ENCODE data around the gene ASB1. TPM values are rescaled to one million over a fixed set of nuclear protein-coding genes. Genes with fewer than 3 reads are reported as not detected.

Gene ASB1
- total RNA-seq, 1 donor from 2014 or later = 29.7 TPM

DNA sequence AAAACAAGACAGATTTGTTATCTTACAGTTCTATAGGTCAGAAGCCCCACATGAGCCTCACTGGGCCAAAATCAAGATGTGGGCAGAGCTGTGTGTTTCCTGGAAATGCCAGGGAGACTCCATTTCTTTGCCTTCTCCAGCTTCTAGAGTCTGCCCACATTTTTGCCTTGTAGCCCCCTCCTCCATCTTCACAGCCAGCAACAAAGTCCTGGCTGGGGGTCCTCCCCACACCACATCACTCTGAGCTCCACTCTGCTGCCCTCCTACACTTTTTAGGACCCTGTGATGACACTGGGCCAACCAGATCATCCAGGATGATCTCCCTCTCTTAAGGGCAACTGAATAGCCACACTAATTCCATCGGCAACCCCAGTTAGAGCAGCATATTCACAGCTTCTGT lies 34.3 kb downstream of the ASB1 start:
- no peak for DNase-seq (ENCODE audit: low read depth)
- TF ChIP-seq, protein P1, sequence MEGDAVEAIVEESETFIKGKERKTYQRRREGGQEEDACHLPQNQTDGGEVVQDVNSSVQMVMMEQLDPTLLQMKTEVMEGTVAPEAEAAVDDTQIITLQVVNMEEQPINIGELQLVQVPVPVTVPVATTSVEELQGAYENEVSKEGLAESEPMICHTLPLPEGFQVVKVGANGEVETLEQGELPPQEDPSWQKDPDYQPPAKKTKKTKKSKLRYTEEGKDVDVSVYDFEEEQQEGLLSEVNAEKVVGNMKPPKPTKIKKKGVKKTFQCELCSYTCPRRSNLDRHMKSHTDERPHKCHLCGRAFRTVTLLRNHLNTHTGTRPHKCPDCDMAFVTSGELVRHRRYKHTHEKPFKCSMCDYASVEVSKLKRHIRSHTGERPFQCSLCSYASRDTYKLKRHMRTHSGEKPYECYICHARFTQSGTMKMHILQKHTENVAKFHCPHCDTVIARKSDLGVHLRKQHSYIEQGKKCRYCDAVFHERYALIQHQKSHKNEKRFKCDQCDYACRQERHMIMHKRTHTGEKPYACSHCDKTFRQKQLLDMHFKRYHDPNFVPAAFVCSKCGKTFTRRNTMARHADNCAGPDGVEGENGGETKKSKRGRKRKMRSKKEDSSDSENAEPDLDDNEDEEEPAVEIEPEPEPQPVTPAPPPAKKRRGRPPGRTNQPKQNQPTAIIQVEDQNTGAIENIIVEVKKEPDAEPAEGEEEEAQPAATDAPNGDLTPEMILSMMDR (conservative IDR thresholded peaks at IDR 0.05; ENCODE audit: low read depth, low read length) = no peak
- no peak overlapping the region for H3K4me3 ChIP-seq (ENCODE audit: low read depth, low read length)

DNA sequence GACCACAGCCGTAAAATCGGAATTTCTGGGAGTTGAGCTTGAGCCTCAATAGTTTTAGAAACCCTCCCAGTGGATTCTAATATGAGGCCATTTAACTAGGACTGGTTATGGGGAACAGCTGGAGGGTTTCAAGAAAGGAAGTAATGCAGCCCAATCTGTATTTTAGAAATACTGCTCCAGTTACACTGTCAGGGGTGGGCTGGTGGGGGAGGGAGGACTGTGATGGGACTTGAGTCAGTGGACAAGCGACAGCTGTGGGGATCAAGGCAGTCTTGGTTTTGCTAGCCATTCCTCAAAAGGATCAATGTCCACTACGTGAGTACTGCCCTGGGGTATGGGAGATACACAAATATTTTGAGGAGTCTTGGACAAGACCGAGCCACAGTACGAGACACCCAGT lies 34.8 kb downstream of the ASB1 start:
- no peak for DNase-seq (ENCODE audit: low read depth)
- no peak overlapping the region for H3K4me3 ChIP-seq (ENCODE audit: low read depth, low read length)
- TF ChIP-seq, protein P1 (conservative IDR thresholded peaks at IDR 0.05; ENCODE audit: low read depth, low read length) = no peak

DNA sequence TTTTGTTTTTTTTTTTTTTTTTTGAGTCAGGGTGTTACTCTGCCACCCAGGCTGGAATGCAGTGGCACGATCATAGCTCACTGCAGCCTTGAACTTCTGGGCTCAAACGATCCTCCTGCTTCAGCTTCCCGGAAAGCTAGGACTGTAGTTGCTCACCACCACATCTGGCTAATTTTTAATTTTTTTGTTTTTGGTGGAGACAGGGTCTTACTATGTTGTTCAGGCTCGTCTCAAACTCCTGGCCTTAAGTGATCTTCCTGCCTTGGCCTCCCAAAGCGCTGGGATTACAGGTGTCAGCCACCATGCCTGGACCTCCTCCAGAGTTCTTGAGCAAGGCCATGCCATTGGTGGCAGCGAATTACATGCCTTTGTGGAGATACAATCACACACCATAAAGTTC lies 35.2 kb downstream of the ASB1 start:
- H3K4me3 ChIP-seq (ENCODE audit: low read depth, low read length) = no peak overlapping the region
- DNase-seq (ENCODE audit: low read depth) = no peak
- TF ChIP-seq, protein P1 (conservative IDR thresholded peaks at IDR 0.05; ENCODE audit: low read depth, low read length) = no peak

DNA sequence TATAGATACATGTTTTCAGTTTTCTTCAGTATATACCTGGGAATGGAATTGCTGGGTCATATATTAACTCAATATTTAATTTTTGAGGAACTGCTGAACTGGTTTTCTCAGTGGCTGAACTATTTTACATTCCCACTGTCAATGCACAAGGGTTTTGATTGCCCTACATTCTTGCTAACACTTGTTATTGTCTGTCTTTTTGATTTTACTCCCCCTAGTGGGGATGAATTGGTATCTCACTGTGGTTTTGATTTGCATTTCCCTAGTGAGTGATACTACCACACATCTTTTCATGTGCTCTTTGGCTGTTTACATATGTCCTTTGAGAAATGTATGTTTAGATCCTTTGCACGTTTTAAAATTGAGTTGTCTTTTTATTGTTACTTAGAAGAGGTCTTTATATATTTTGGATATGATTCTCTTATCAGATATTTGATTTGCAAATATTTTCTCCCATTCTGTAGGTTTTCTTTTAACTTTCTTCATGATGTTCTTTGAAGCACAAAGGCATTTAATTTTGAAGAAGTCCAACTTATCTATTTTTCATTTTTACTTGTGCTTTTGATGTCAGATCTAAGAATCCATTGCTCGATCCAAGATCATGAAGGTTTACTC lies 36.2 kb downstream of the ASB1 start:
- TF ChIP-seq, protein P1 (conservative IDR thresholded peaks at IDR 0.05; ENCODE audit: low read depth, low read length) = peak; percentile 73

DNA sequence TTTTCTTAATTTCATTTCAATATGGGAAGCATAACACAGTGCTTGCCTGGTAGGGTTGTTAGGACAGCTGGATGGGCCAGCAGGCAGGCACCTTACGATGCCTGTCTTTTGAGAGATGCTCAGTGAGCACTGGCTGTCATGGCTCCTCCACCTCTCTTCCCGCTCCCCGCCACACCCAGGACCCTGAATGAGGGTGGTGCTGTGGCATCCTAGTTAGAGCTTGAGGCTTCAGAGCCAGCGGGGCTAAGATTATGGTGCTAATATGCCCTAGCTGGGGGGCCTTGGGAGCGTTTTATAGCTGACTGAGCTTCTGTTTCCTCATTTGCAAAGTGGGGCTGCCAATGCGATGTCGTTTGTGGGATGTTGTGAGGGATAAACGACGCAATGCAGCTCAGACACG lies 37.7 kb downstream of the ASB1 start:
- no peak for DNase-seq (ENCODE audit: low read depth)
- no peak overlapping the region for H3K4me3 ChIP-seq (ENCODE audit: low read depth, low read length)
- TF ChIP-seq, protein P1 (conservative IDR thresholded peaks at IDR 0.05; ENCODE audit: low read depth, low read length) = no peak

More for the DNA sequence above, 36.2 kb downstream of the ASB1 start:
- peak; percentile 3 for DNase-seq (ENCODE audit: low read depth)
- H3K4me3 ChIP-seq (ENCODE audit: low read depth, low read length) = no peak overlapping the region

DNA sequence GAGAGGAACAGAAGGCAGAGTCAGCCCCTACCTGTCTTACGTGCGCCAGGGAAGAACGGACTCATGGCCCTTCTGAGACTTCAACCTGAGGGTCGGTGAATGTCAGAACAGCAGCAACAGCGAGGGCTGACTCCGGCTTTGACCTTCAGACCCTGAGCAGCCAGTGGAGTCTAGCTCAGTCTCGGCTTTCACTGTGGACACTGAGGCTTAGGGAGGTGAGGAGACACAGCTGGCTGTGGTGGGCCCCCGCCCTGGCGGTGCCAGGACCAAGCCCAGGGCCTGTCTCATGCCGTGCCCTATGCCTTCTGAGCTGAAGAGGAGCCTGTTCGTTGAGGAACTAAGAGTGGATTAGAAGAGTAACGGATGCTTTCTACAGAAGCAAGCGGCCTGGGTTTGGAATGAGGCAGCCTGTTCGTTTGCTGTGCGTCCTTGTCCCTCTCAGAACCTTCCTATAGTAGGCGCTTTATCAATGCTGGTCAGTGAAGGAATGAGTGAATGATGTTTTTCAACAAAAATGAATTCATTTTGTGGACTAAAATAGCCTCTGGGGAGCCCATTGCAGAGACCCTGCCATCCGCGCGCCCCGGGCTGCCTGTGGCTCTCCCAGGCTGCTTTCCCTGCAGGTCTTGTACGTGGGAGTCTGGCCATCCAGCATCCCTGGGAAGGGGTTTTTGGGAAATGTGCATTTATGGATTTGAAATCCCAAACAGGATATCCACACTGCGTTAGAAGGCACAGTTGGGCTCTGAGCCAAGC lies 38.9 kb downstream of the ASB1 start:
- TF ChIP-seq, protein P1 (conservative IDR thresholded peaks at IDR 0.05; ENCODE audit: low read depth, low read length) = no peak
- H3K4me3 ChIP-seq (ENCODE audit: low read depth, low read length) = no peak overlapping the region
- DNase-seq (ENCODE audit: low read depth) = no peak

All from epithelial cell of proximal tubule (primary cell).